Nasal cavity respiratory epithelium epithelial cell of viscerocranial mucosa (primary cell): ENCODE measurements around the gene NEUROD4. TPM values are rescaled to one million over a fixed set of nuclear protein-coding genes. Genes with fewer than 3 reads are reported as not detected.

Source experiments
- total RNA-seq: library from RNA; depleted of rRNA; stranded (reverse); fragments of >200 nt; gene quantifications from 2 replicates; pipeline ENCODE4 v1.2.3, GENCODE V29; 2014

NEUROD4 gene
- not detected in 2 replicates for total RNA-seq

GRCh38 chr12:55019784-55020183 is at the start of gene NEUROD4:
NEUROD4 (plus strand) TSS chr12:55019974; CDS start chr12:55026440, 6,466 bp downstream.

GRCh38 chr12:54984658-54985376 is 35.0 kb upstream of the NEUROD4 start, which contains the start of gene TESPA1:
TESPA1 (minus strand) TSS chr12:54984762; CDS start chr12:54974562, 10,200 bp downstream.

Other genes with a start within 250 kb of the NEUROD4 start
- not detected in 2 replicates for gene MUCL1, start 165.5 kb upstream of the NEUROD4 start, total RNA-seq
- gene TESPA1, start 35.2 kb upstream of the NEUROD4 start, total RNA-seq = not detected in 2 replicates
- not detected in 2 replicates for gene OR9K2, start 106.4 kb downstream of the NEUROD4 start, total RNA-seq
- gene OR10A7, start 201.1 kb downstream of the NEUROD4 start, total RNA-seq = not detected in 2 replicates
- not detected in 2 replicates for gene OR6C74, start 224.6 kb downstream of the NEUROD4 start, total RNA-seq